DOHH2 (cell line): ENCODE measurements around the gene CACNA2D3.

Experiments
- H3F3A ChIP-seq: fragments of 200-600 bp; sonication (generic), shearing (Covaris generic); 2 replicates; pipeline ENCODE4 v1.6.0; 2016; ENCODE audit warnings: antibody characterized with exemption, mild to moderate bottlenecking; ENCODE audit not compliant: control insufficient read depth, insufficient read depth
- H3K27ac ChIP-seq: fragments of 200-600 bp; sonication (generic); 2 replicates; pipeline ENCODE4 v1.5.1; 2014; ENCODE audit warnings: low read depth, mild to moderate bottlenecking, low read length, moderate library complexity
- H3K27me3 ChIP-seq: fragments of 200-600 bp; sonication (generic); 2 replicates; pipeline ENCODE4 v1.6.1; 2014; ENCODE audit warnings: mild to moderate bottlenecking, low read length, mixed read lengths; ENCODE audit not compliant: control insufficient read depth
- H3K36me3 ChIP-seq: fragments of 200-600 bp; sonication (generic); 2 replicates; pipeline ENCODE4 v1.6.1; 2014; ENCODE audit warnings: mild to moderate bottlenecking, low read length, moderate library complexity, mixed read lengths; ENCODE audit not compliant: control insufficient read depth
- H3K4me1 ChIP-seq: fragments of 200-600 bp; sonication (generic); 2 replicates; pipeline ENCODE4 v1.6.1; 2014; ENCODE audit warnings: mild to moderate bottlenecking, low read length, mixed read lengths; ENCODE audit not compliant: control insufficient read depth
- H3K4me2 ChIP-seq: fragments of 200-600 bp; sonication (generic); 2 replicates; pipeline ENCODE4 v1.6.0; 2014; ENCODE audit warnings: mild to moderate bottlenecking, low read length, moderate library complexity
- H3K4me3 ChIP-seq: fragments of 200-600 bp; sonication (generic); 2 replicates; pipeline ENCODE4 v1.5.1; 2014; ENCODE audit warnings: mild to moderate bottlenecking, low read length, mixed read lengths
- H3K79me2 ChIP-seq: fragments of 200-600 bp; sonication (generic); 2 replicates; pipeline ENCODE4 v1.6.1; 2014; ENCODE audit warnings: mild to moderate bottlenecking, low read length, mixed read lengths; ENCODE audit not compliant: control insufficient read depth
- H3K9me2 ChIP-seq: fragments of 200-600 bp; sonication (generic); replicated peaks from 2 replicates; pipeline ENCODE4 v1.6.1; 2014; ENCODE audit warnings: mild to moderate bottlenecking, low read length, mixed read lengths; ENCODE audit not compliant: control insufficient read depth
- H3K9me3 ChIP-seq: fragments of 200-600 bp; sonication (generic); 2 replicates; pipeline ENCODE4 v1.6.1; 2014; ENCODE audit warnings: antibody characterized with exemption, low read length, mixed read lengths; ENCODE audit not compliant: control insufficient read depth, insufficient read depth
- H4K20me1 ChIP-seq: fragments of 200-600 bp; sonication (generic); 2 replicates; pipeline ENCODE4 v1.6.0; 2014; ENCODE audit warnings: low read depth, mild to moderate bottlenecking, antibody characterized with exemption, low read length, moderate library complexity; ENCODE audit not compliant: control insufficient read depth, insufficient read depth
- CTCF ChIP-seq: fragments of 200-600 bp; sonication (generic); IDR thresholded peaks from one replicate; pipeline ENCODE4 v1.5.1; 2014; ENCODE audit warnings: antibody characterized with exemption, mild to moderate bottlenecking, low read depth, low read length; ENCODE audit not compliant: poor library complexity, severe bottlenecking
- EZH2phosphoT487 ChIP-seq: fragments of 200-600 bp; sonication (generic); IDR thresholded peaks from 2 replicates; pipeline ENCODE4 v1.6.1; 2017; ENCODE audit warnings: borderline replicate concordance, mild to moderate bottlenecking, antibody characterized with exemption, low read length, moderate library complexity, mixed read lengths

The CACNA2D3 gene

GRCh38 chr3:54957711-54958110 is 835.4 kb downstream of the CACNA2D3 start:
- Histone ChIP-seq H3K27ac (no peak overlapping the region), H3K27me3 (no peaks in the 10 kb centered on the region)
- TF ChIP-seq EZH2phosphoT487 (no peak), CTCF (no peak)

GRCh38 chr3:54960082-54960481 is 837.7 kb downstream of the CACNA2D3 start:
- H3K9me3 ChIP-seq, result no peaks in the 10 kb centered on the region
- no peaks in the 10 kb centered on the region for H3K27me3 ChIP-seq
- H3K4me1 ChIP-seq, result no peaks in the 10 kb centered on the region
- H3K4me2 ChIP-seq, result no peak overlapping the region
- TF ChIP-seq CTCF, result no peak
- no peak for TF ChIP-seq EZH2phosphoT487
- H3K79me2 ChIP-seq, result no peaks in the 10 kb centered on the region
- H3K4me3 ChIP-seq, result no peak overlapping the region
- no peaks in the 10 kb centered on the region for H3K36me3 ChIP-seq
- H3K9me2 ChIP-seq, result no peaks in the 10 kb centered on the region
- no peaks in the 10 kb centered on the region for H3F3A ChIP-seq
- no peak overlapping the region for H3K27ac ChIP-seq
- no peaks in the 10 kb centered on the region for H4K20me1 ChIP-seq

More at GRCh38 chr3:54957711-54958110, 835.4 kb downstream of the CACNA2D3 start:
- Histone ChIP-seq H3K9me3 (no peaks in the 10 kb centered on the region), H3K79me2 (no peaks in the 10 kb centered on the region), H3K9me2 (no peaks in the 10 kb centered on the region), H4K20me1 (no peaks in the 10 kb centered on the region), H3F3A (no peaks in the 10 kb centered on the region), H3K4me2 (no peak overlapping the region), H3K4me3 (no peak overlapping the region), H3K36me3 (no peaks in the 10 kb centered on the region), H3K4me1 (no peaks in the 10 kb centered on the region)

GRCh38 chr3:54960701-54961100 is 838.3 kb downstream of the CACNA2D3 start:
- H4K20me1 ChIP-seq, result no peaks in the 10 kb centered on the region
- no peaks in the 10 kb centered on the region for H3K9me3 ChIP-seq
- H3K79me2 ChIP-seq, result no peaks in the 10 kb centered on the region
- no peak overlapping the region for H3K4me2 ChIP-seq
- no peaks in the 10 kb centered on the region for H3K9me2 ChIP-seq
- H3K27ac ChIP-seq, result no peak overlapping the region
- H3K36me3 ChIP-seq, result no peaks in the 10 kb centered on the region
- H3F3A ChIP-seq, result no peaks in the 10 kb centered on the region
- no peaks in the 10 kb centered on the region for H3K4me1 ChIP-seq
- no peaks in the 10 kb centered on the region for H3K27me3 ChIP-seq
- H3K4me3 ChIP-seq, result no peak overlapping the region
- TF ChIP-seq CTCF (no peak), EZH2phosphoT487 (no peak)

GRCh38 chr3:54962200-54962599 is 839.8 kb downstream of the CACNA2D3 start:
- H4K20me1 ChIP-seq, result no peaks in the 10 kb centered on the region
- no peaks in the 10 kb centered on the region for H3F3A ChIP-seq
- H3K9me2 ChIP-seq, result no peaks in the 10 kb centered on the region
- H3K36me3 ChIP-seq, result no peaks in the 10 kb centered on the region
- H3K9me3 ChIP-seq, result no peaks in the 10 kb centered on the region
- no peaks in the 10 kb centered on the region for H3K4me1 ChIP-seq
- no peak overlapping the region for H3K4me2 ChIP-seq
- no peak for TF ChIP-seq CTCF
- no peak for TF ChIP-seq EZH2phosphoT487
- H3K27ac ChIP-seq, result no peak overlapping the region
- H3K27me3 ChIP-seq, result no peaks in the 10 kb centered on the region
- no peak overlapping the region for H3K4me3 ChIP-seq
- H3K79me2 ChIP-seq, result no peaks in the 10 kb centered on the region
